Peyer's patch (tissue), 4 donors: ENCODE results near the gene ERCC2. TPM values are rescaled to one million over a fixed set of nuclear protein-coding genes. Genes with fewer than 3 reads are reported as not detected.

Experiments
- DNase-seq, 3 donors: peaks; one replicate each; pipeline ENCODE4 v3.0.0-alpha.2; 2017 to 2019
- H3K27ac ChIP-seq, 4 donors: fragments of 200-600 bp; sonication (generic); one replicate each; pipeline ENCODE4 v1.5.1; 2016 to 2019
- H3K27me3 ChIP-seq, 2 donors: fragments of 200-600 bp; sonication (generic); one replicate each; pipeline ENCODE4 v1.5.1; 2019
- H3K36me3 ChIP-seq, 3 donors: fragments of 200-600 bp; sonication (generic); one replicate each; pipeline ENCODE4 v1.5.1; 2016 to 2019
- H3K4me1 ChIP-seq, 4 donors: fragments of 200-600 bp; sonication (generic); one replicate each; pipeline ENCODE4 v1.5.1; 2016 to 2019
- H3K4me3 ChIP-seq, 4 donors: fragments of 200-600 bp; sonication (generic); 1 replicate in 3 of 4; 2 replicates in 1 of 4; pipeline ENCODE4 v1.5.1; 2016 to 2019; ENCODE audit warnings: mild to moderate bottlenecking in 1 of 4
- H3K9me3 ChIP-seq, 4 donors: fragments of 200-600 bp; sonication (generic); one replicate each; pipeline ENCODE4 v1.5.1; 2016 to 2019; ENCODE audit warnings: mild to moderate bottlenecking in 1 of 4
- POLR2A ChIP-seq, 2 donors: fragments of 450-650 bp; IDR thresholded peaks; one replicate each; pipeline ENCODE4 v1.5.1; 2017; ENCODE audit warnings: antibody characterized with exemption in 2 of 2, mild to moderate bottlenecking in 2 of 2, moderate library complexity in 2 of 2
- total RNA-seq, 4 donors: library from RNA; depleted of rRNA; stranded (reverse); fragments of >200 nt; gene quantifications; one replicate each; pipeline ENCODE4 v1.1.0, GENCODE V29; 2016
- TF ChIP-seq, protein P1 (sequence below), 6 experiments: fragments of 450-650 bp in 4 of 6; fragments of 200-600 bp in 2 of 6; sonication (generic) in 1 of 6; IDR thresholded peaks; one replicate each; pipeline ENCODE4 v1.5.1; 2017 to 2019; ENCODE audit warnings: antibody characterized with exemption in 6 of 6, mild to moderate bottlenecking in 3 of 6, moderate library complexity in 1 of 6

Gene ERCC2
- total RNA-seq, 4 donors from 2014 or later: 12.3 to 23.9 (median 14.3) TPM

DNA sequence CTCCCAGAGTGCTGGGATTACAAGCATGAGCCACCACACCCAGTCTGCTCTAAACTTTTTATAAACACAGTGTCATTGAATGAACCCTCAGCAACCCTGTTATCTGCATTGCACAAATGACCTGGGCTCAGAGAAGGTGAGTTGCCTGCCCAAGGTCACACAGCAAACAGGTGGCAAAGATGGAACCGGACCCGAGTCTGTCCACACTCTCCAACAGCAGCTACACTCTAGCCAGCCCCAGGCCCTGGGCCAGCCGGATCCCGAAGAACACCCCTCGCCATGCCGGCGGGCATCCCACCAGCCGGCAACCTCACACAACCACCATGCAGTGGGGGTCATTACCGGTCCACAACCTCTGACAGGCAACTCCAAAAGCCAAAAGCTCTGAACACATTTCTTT lies 14.5 kb downstream of the ERCC2 start:
- TF ChIP-seq, protein P1, sequence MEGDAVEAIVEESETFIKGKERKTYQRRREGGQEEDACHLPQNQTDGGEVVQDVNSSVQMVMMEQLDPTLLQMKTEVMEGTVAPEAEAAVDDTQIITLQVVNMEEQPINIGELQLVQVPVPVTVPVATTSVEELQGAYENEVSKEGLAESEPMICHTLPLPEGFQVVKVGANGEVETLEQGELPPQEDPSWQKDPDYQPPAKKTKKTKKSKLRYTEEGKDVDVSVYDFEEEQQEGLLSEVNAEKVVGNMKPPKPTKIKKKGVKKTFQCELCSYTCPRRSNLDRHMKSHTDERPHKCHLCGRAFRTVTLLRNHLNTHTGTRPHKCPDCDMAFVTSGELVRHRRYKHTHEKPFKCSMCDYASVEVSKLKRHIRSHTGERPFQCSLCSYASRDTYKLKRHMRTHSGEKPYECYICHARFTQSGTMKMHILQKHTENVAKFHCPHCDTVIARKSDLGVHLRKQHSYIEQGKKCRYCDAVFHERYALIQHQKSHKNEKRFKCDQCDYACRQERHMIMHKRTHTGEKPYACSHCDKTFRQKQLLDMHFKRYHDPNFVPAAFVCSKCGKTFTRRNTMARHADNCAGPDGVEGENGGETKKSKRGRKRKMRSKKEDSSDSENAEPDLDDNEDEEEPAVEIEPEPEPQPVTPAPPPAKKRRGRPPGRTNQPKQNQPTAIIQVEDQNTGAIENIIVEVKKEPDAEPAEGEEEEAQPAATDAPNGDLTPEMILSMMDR (IDR thresholded peaks at IDR 0.05): no peak
- no peak for TF ChIP-seq POLR2A (IDR thresholded peaks at IDR 0.05)
- no peak for DNase-seq
- Histone ChIP-seq H3K9me3 (no peaks in the 10 kb centered on the region), H3K4me1 (no peaks in the 10 kb centered on the region), H3K36me3 (peaks cover 0 to 13% (median 0%) of the 10 kb centered on the region in 3 donors), H3K27ac (no peak overlapping the region), H3K4me3 (no peak overlapping the region), H3K27me3 (no peaks in the 10 kb centered on the region)

DNA sequence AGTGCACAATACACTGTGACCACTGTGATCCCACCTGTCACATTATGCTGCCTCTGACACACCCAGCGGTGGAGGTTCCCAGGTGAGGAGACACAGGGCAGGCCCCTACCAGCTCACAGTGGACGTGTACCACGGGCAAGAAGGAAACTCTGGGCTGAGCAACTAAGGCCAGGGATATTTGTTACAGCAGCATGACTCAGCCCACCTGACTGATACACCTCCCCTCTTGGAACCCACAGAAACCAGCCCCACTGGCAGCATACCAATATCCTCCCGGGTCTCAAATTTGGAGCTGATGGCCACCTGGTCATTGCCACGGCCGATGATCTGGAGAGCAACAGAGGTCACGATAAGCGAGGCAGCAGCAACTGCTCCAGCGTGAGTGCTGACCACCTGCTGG lies 15.0 kb downstream of the ERCC2 start:
- Histone ChIP-seq H3K36me3 (peaks cover 0 to 13% (median 0%) of the 10 kb centered on the region in 3 donors), H3K4me1 (no peaks in the 10 kb centered on the region), H3K27me3 (no peaks in the 10 kb centered on the region), H3K4me3 (no peak overlapping the region), H3K9me3 (no peaks in the 10 kb centered on the region), H3K27ac (no peak overlapping the region)
- no peak for TF ChIP-seq POLR2A (IDR thresholded peaks at IDR 0.05)
- DNase-seq: no peak

DNA sequence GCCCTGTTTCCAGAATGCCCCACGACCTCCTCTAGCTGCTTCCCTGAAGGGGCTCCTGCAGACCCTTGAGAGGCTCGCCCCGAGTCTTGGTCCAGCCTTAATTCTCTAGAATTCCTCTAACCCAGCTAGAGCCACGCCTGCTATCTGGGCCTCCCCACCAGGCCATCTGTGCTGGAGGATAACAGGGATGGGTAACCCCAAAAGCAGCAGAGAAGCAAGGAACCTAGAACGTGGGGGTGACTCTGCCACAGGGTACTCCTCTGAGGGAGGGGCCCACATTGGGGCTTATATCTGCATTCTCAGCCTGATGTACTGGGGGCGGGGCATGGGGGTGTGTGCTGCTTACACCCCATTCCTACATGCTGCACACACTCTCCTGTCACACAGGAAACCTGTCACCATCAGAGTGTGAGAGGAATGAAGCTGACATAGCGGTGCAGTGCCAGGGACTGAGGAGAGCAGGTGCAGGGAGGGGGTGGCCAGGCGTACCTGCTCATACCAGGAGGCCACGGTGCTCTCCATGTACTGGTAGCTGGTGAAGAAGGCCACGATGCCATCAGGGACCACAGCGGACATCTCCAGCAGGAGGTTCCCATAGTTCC lies 16.0 kb downstream of the ERCC2 start:
- DNase-seq: no peak
- Histone ChIP-seq H3K27me3 (no peaks in the 10 kb centered on the region), H3K36me3 (peaks cover 0 to 13% (median 0%) of the 10 kb centered on the region in 3 donors), H3K9me3 (no peaks in the 10 kb centered on the region), H3K4me3 (no peak overlapping the region), H3K4me1 (no peaks in the 10 kb centered on the region), H3K27ac (no peak overlapping the region)
- TF ChIP-seq, protein P1 (IDR thresholded peaks at IDR 0.05): no peak
- TF ChIP-seq POLR2A (IDR thresholded peaks at IDR 0.05): no peak

DNA sequence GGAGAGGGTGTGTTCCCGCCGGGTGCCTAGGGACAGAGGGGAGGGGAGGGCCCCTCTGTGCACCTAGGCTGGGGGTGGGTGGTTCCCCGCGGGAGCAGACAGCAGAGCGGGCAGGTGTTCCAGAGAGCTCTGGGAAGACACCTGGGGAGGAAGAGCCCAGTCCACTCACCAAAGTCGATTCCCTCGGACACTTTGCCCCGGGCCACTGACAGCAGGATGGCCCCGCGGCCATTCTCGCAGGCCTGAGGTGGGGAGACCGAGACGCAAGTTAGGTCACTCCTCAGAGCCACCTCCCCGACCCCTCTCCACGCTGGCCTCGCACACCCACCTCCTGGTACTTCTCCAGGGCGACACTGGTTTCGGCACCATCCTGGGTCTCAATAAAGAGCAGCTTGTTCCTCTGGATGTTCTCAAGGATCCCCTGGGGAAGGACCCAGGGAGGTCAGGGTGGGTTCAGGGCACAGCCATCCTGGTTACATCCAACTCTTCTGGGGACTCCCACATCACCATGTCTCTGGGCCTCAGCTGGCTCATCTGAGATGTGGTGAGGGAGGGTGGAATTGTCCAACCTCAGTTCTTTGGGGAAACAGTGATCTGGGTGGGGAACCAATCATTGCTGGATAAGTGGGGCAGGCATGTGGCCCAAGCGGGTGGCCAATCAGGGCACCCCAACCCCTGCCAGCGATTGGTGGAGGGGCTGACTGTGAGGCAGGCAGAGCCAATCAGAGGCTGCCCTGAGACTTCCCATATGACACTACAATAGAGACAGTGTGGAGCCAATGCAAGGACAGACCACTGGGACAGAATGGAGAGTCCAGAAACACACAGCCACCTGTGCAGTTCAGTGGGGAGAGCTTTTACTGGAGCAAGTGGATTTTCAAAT lies 17.2 kb downstream of the ERCC2 start:
- no peaks in the 10 kb centered on the region for H3K27me3 ChIP-seq

DNA sequence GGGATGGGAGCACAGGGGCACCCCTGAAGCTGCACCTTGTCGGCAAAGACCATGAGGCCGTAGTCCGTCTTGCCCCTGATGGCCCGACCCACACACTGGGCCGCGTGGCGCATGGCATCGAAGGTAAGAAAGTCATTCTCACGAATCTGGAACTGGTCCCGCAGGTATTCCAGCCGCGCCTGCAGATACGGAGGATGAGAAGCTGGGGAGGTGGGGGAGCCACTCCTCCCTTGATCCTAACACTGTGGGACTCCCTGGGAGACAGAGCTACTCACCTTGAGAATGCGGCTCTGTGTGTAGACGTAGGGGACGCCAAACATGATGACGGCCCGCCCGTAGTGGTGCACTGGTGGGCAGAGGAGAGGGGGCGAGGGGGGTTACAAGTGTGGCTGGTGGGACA lies 17.9 kb downstream of the ERCC2 start:
- Histone ChIP-seq H3K9me3 (no peaks in the 10 kb centered on the region), H3K36me3 (peaks cover 0 to 13% (median 0%) of the 10 kb centered on the region in 3 donors), H3K4me3 (no peak overlapping the region), H3K27ac (no peak overlapping the region), H3K27me3 (no peaks in the 10 kb centered on the region), H3K4me1 (no peaks in the 10 kb centered on the region)
- DNase-seq: no peak
- TF ChIP-seq, protein P1 (IDR thresholded peaks at IDR 0.05): no peak
- TF ChIP-seq POLR2A (IDR thresholded peaks at IDR 0.05): no peak

More for the DNA sequence above, 17.2 kb downstream of the ERCC2 start:
- Histone ChIP-seq H3K27ac (no peak overlapping the region), H3K9me3 (no peaks in the 10 kb centered on the region), H3K36me3 (peaks cover 0 to 13% (median 0%) of the 10 kb centered on the region in 3 donors), H3K4me3 (no peak overlapping the region), H3K4me1 (no peaks in the 10 kb centered on the region)
- TF ChIP-seq, protein P1 (IDR thresholded peaks at IDR 0.05): no peak
- no peak for DNase-seq

DNA sequence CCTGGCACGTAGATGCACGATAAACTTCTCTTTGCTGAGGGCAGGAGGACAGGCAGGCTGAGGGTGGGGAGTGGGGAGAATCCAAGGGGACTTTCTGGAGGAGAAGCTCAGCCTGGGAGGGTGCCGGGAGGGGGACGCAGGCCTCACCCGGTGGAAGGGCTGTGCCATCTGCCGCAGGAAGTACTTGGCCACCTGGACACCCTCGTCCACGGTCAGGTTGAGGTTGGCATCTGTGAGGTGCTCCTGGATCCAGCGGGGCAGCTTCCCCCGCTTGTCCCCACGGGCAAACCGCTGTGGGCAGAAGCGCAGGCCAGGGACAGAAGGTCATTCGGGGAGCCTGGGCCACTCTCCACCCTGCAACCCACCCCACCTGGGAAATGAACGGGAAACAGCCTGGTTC lies 18.3 kb downstream of the ERCC2 start:
- TF ChIP-seq, protein P1 (IDR thresholded peaks at IDR 0.05): no peak
- no peak for TF ChIP-seq POLR2A (IDR thresholded peaks at IDR 0.05)
- Histone ChIP-seq H3K27ac (no peak overlapping the region), H3K9me3 (no peaks in the 10 kb centered on the region), H3K36me3 (peaks cover 0 to 13% (median 0%) of the 10 kb centered on the region in 3 donors), H3K4me3 (no peak overlapping the region), H3K27me3 (no peaks in the 10 kb centered on the region), H3K4me1 (no peaks in the 10 kb centered on the region)
- no peak for DNase-seq
